ENCODE data around the gene CELSR1. TPM values are rescaled to one million over a fixed set of nuclear protein-coding genes. Genes with fewer than 3 reads are reported as not detected.
"Not testable (repeated sequence)": the region's sequence is repeated elsewhere in the genome, so short reads cannot be mapped to it uniquely, and the experiment has no call there.

The CELSR1 gene
- total RNA-seq, 1 donor from 2014 or later = 0.41 TPM

DNA sequence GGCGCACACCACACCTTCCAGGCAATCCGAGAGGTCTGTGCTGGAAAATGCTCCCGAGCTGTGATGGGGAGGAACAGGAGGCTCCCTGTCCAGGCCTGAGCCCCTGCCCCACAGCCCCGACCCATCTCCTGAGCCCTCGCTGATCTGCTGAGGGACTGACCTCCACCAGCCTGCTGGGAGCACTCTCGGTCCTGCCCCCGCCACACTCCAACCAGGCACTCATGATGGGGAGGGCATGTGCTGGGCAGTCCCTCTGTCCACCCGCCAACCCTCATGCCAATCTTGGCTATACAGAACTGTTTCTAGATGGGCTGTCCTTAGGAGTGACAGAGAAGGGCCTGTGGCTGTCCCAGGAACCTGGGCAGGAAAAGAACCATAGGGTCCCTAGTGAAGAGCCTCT, 131.1 kb downstream of the CELSR1 start:
- intact Hi-C loops (cut with micrococcal nuclease) = no loop called here

DNA sequence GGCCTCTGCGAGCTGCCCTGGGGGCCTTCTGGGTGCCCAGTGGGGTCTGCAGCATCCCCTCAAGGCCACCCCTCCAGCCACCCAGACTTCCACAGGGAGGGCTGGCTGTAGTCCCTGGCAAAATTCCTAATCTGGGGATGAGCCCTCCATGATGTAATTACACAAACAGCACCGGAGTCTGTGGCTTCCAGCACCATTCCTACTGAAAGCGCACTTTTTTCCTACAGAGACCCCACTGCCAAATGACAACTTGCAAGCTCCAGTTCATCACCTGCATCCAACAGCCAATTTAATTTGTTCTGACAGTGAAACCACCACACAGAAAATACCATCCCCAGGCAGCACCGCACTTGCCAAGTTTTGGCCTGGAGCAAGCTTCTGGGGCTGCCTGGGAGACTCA, 131.5 kb downstream of the CELSR1 start:
- intact Hi-C loops (cut with micrococcal nuclease) = no loop called here

DNA sequence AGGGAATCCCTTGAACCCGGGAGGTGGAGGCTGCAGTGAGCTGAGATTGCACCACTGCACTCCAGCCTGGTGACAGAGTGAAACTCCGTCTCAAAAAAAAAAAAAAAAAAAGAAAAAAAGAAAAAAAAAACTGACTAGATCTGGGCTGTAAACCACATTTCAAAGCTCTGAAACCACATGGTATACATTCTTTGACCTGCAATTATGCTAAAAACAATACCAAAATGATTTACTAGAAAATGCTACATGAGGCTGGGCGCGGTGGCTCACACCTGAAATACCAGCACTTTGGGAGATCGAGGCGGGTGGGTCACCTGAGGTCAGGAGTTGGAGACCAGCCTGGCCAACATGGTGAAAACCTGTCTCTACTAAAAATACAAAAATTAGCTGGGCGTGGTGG, 133.5 kb downstream of the CELSR1 start:
- intact Hi-C loops (cut with micrococcal nuclease) = not testable (repeated sequence)

- intact Hi-C loops (cut with micrococcal nuclease) = no loop called here
Observed at GRCh38 chr22:46402505-46402904, 134.9 kb downstream of the CELSR1 start.

DNA sequence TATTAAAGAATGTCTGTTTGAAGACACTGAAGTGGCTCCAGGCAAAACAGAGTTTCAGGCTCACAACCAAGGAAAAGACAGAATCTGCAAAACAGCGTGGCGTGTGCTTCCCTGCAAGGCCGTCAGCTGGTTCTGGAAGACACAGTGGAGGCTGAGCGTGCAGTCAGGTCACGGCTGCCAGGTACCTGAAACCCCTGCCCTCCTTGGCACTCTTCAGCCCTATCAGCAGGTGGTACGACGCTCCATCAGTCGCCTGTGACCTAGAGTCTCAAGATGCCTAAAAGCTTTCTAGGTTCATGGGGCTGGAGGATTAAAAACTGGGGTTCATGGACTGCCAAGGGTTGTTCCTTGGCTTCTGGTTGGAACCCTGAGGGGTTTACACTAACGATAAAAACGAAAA, 136.1 kb downstream of the CELSR1 start:
- intact Hi-C loops (cut with micrococcal nuclease) = no loop called here

GRCh38 chr22:46399251-46400024, 138.0 kb downstream of the CELSR1 start:
- intact Hi-C loops (cut with micrococcal nuclease) = no loop called here

GRCh38 chr22:46397951-46398350, 139.5 kb downstream of the CELSR1 start:
- intact Hi-C loops (cut with micrococcal nuclease) = no loop called here

DNA sequence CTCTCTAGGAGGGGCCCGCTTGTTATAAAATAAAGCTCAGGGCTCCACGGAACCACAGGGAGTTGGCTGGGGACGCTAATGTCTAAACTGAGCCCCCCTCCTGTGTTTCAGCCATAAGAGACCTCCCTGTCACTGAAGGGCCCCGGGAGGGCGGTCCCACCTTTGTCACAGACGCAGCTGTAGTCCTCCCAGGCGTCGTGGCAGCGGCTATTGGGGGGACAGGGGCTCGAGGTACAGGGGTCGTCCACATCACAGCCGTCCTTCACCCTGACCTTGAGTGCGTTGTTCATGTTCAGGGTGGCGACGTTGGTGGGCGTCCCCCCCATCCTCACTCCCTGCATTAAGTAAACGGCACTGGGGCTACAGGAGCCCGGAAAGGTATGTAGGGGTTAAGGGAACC, 139.9 kb downstream of the CELSR1 start:
- intact Hi-C loops (cut with micrococcal nuclease) = no loop called here

DNA sequence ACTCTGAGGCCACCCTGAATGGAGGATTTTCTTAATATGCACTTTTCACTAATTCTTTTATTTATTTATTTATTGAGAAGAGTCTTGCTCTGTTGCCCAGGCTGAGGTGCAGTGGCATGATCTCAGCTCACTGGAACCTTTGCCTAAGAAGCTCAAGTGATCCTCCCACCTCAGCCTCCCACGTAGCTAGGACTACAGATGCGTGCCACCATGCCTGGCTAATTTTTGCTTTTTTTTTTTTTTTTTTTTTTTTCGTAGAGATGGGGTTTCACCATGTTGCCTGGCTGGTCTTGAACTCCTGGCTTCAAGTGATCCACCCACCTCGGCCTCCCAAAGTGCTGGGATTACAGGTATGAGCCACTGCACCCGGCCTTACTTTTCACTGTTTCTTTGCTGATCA, 140.4 kb downstream of the CELSR1 start:
- intact Hi-C loops (cut with micrococcal nuclease) = not testable (repeated sequence)

- intact Hi-C loops (cut with micrococcal nuclease) = no loop called here
Observed at GRCh38 chr22:46395145-46395544, 142.3 kb downstream of the CELSR1 start.

DNA sequence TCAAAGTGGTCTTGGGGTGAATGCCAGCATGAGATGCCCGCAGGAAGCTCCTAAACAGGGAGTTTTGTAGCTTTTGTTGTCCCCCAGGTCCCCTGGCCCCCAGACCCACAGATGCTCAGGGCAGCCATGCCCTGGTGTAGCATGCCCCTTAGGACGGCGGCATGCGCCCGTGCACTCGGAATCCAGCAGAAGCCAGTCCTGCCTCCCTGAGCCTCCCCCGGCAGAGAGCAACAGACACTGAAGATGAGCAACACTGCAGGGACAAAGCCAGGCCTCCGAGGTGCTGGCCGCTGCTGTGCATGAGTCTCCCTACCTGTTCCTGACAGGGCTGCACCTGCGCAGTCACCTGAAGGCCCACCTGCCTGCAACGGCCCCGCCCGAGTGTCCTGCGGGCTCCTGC, 142.8 kb downstream of the CELSR1 start:
- intact Hi-C loops (cut with micrococcal nuclease) = no loop called here

- intact Hi-C loops (cut with micrococcal nuclease) = no loop called here
Observed at GRCh38 chr22:46393873-46394272, 143.5 kb downstream of the CELSR1 start.

- intact Hi-C loops (cut with micrococcal nuclease) = no loop called here
Observed at GRCh38 chr22:46392137-46392844, 145.1 kb downstream of the CELSR1 start.

DNA sequence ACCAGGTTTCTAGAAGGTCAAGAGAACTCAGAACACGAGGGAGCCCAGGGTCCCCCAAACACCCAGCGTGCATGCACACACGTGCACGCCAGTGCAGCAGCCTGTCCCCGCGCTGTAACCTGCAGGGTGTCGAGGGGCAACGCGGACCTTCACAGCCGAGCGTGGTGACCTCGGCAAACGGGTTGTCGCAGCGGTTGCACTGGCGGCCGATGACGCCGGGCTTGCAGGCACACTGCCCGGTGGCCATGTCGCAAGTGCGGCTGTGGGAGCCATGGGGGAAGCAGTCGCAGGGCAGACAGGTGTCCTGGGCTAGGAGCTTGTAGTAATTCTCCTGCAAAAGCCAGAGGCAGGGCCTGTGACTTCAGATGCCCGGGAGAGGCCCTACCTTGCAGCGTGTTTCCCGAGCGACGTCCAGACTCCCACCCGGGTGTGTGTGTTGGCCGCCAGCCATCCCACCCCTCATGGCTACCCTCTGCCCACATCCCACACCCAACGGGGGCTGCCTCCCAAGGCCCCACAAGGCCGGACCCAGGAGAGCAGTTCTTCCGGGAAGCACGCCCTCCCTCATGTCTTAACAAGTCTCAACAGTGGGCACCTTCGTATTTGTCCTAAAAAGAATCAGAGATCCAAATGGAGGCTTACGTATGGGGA, 145.8 kb downstream of the CELSR1 start:
- intact Hi-C loops (cut with micrococcal nuclease) = no loop called here

DNA sequence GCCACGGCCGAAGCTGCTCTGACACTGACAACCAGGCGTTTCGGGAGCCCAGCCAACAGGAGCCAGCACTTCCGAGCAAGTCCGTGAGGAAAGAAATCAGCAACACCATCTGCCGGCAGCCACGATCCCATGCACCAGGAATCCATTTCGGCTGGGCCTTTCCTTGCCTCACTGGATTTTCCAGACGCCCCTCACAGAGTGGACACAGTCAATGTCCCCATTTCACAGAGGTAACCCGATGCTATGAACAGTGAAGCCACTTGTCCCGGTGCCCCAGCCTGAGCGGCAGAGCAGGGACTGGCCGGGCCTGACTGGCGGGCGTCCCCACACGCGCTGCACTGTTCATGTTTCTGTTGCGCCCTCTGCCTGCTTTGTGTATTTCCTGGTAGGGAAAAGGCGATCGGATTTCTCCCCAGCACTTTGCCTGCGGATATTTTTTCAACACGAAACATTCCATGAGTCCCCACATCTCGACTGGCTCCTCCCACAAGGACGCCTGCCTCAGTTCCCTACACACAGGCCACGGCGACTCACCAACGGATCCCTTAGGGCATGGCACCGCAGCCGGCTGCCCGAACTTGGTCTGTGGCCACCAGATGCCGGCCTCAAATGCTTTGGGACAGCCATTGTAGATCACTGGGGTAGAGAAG, 146.6 kb downstream of the CELSR1 start:
- intact Hi-C loops (cut with micrococcal nuclease) = no loop called here

- intact Hi-C loops (cut with micrococcal nuclease) = no loop called here
Observed at GRCh38 chr22:46390105-46390651, 147.2 kb downstream of the CELSR1 start.

- intact Hi-C loops (cut with micrococcal nuclease) = no loop called here
Observed at GRCh38 chr22:46389081-46389480, 148.3 kb downstream of the CELSR1 start.

DNA sequence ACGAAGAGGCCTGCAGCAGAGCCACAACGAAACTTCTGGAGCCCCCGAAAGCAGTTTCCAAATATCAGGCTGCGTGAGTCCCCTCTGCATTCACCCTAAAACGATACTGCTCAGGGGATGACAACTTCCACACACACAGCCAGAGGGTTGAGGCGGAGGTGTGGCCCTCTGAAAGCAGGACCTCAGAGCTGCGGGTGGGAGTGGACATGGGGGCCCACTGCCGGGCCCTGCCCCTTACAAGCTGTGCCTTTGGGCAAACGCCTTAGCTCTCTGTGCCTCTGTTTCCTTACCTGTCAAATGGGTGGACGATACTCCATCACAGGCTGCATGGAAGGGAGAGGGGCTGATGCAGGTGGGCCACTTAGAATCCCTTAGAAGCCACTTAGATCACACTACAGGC, 148.8 kb downstream of the CELSR1 start:
- intact Hi-C loops (cut with micrococcal nuclease) = no loop called here

- intact Hi-C loops (cut with micrococcal nuclease) = no loop called here
Observed at GRCh38 chr22:46387748-46388147, 149.7 kb downstream of the CELSR1 start.

DNA sequence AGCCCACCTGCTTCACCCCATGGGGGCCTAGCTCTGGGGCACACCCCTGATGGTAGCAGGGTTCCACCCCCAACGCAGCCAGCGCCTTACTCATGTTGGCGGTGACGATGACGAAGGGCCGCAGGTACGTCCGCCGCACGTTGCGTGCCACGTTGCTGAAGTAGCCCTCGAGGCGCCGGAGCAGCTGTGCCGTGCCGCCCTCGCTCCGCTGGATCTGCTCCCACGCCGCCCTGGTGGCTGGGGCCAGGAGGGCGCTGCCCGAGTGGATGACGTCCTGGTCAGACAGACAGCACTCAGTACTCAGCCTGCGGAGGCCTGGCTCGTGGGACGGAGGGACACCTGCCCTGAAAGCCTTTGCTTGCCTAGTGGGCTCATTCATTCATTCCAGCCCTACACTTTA, 151.1 kb downstream of the CELSR1 start:
- intact Hi-C loops (cut with micrococcal nuclease) = no loop called here

DNA sequence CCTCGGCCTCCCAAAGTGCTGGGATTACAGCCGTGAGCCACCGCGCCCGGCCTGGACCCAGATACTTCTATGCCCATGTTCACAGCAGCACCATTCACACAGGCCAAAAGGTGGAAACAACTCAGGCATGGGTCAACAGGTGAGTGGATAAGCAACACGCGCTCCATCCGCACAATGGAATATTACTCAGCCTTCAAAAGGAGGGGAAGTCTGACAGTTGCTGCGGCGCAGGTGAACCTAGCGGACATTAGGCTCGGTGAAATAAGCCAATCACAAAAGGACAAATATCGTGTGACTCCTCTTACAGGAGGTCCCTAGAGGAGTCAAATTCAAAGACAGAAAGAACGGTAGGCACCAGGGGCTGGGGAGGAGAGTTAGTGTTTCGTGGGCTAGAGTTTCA, 154.9 kb downstream of the CELSR1 start:
- intact Hi-C loops (cut with micrococcal nuclease) = no loop called here

DNA sequence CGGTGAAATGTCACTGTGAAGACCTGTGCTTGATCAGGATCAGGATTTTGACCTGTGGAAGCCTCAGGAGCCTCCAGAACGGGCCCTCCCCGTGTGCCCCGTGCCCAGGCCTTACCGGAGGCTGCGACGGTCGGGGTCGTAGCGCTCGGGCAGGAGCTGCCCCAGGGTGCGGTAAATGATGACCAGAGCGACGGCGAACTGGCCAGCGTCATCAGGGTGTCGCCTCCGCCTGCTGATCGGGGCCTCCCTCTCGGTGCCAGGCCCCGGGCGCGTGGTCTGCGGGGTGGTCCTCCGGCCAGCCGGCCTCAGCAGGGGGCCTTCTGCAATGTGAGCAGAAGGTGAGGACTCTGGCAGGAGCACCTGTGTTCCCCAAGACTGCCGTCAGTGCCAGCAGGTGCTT, 155.7 kb downstream of the CELSR1 start:
- intact Hi-C loops (cut with micrococcal nuclease) = no loop called here
